ENCODE results near the gene FBXO4. TPM values are rescaled to one million over a fixed set of nuclear protein-coding genes. Genes with fewer than 3 reads are reported as not detected.

The FBXO4 gene
- total and polyA plus RNA-seq, 12 donors: 3.1 to 12.2 (median 5.3) TPM

- Histone ChIP-seq H3K4me1 (no peaks in the 10 kb centered on the region), H3K4me3 (no peak overlapping the region), H3K36me3 (no peaks in the 10 kb centered on the region), H3K9me3 (no peaks in the 10 kb centered on the region), H3K27me3 (peaks cover 0 to 8% (median 0%) of the 10 kb centered on the region in 7 donors), H3K27ac (no peak overlapping the region)
- DNase-seq: no peak
- ATAC-seq: no peak
- TF ChIP-seq CTCF (IDR thresholded peaks at IDR 0.05): no peak
- intact Hi-C loops (cut with DNase I): no loop called here
Observed at GRCh38 chr5:41885286-41885685, 39.8 kb upstream of the FBXO4 start.

- intact Hi-C loops (cut with DNase I): no loop called here
- H3K4me3 ChIP-seq: no peak overlapping the region
- WGBS, 2 donors: 58% methylated on average over 2 of the region's 2 CpGs
- H3K27me3 ChIP-seq: peaks cover 0 to 30% (median 4%) of the 10 kb centered on the region in 7 donors
- peaks cover 0 to 4% (median 0%) of the 10 kb centered on the region in 9 donors for H3K4me1 ChIP-seq
- H3K36me3 ChIP-seq: no peaks in the 10 kb centered on the region
- no peak overlapping the region for H3K27ac ChIP-seq
- DNase-seq (no peak), ATAC-seq (no peak)
- TF ChIP-seq CTCF (IDR thresholded peaks at IDR 0.05): no peak
- H3K9me3 ChIP-seq: no peaks in the 10 kb centered on the region
Observed at GRCh38 chr5:41891066-41891707, 33.9 kb upstream of the FBXO4 start.

DNA sequence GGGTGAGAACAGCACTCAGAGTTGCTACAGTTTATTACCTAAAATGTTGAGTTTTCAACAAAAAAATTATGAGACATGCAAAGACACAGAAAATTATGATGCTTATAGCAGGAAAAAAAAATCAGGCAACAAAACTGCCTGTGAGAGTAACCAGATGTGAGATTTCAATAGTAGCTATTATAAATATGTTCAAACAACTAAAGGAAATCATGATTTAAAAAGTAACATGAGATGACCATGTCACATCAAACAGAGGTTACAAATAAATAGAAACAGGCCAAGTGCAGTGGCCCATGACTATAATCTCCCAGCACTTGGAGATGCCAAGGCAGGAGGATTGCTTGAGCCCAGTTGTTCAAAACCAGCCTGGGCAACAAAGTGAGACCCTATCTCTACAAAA lies 33.0 kb upstream of the FBXO4 start:
- peaks cover 0 to 4% (median 0%) of the 10 kb centered on the region in 9 donors for H3K4me1 ChIP-seq
- ATAC-seq (no peak), DNase-seq (no peak)
- no peak overlapping the region for H3K27ac ChIP-seq
- H3K36me3 ChIP-seq: no peaks in the 10 kb centered on the region
- H3K4me3 ChIP-seq: no peak overlapping the region
- H3K27me3 ChIP-seq: peaks cover 0 to 31% (median 7%) of the 10 kb centered on the region in 7 donors
- intact Hi-C loops (cut with DNase I): no loop called here
- no peak for TF ChIP-seq CTCF (IDR thresholded peaks at IDR 0.05)
- no peaks in the 10 kb centered on the region for H3K9me3 ChIP-seq

- TF ChIP-seq CTCF (IDR thresholded peaks at IDR 0.05): no peak
- Histone ChIP-seq H3K4me1 (peaks cover 0 to 4% (median 0%) of the 10 kb centered on the region in 9 donors), H3K27ac (no peak overlapping the region), H3K4me3 (no peak overlapping the region), H3K27me3 (peaks cover 0 to 30% (median 8%) of the 10 kb centered on the region in 7 donors), H3K36me3 (no peaks in the 10 kb centered on the region), H3K9me3 (no peaks in the 10 kb centered on the region)
- DNase-seq: no peak
- 70 to 76% methylated on average over 3 of the region's 3 CpGs for WGBS, 2 donors
- intact Hi-C loops (cut with DNase I): no loop called here
- ATAC-seq: no peak
Observed at GRCh38 chr5:41893074-41893851, 31.8 kb upstream of the FBXO4 start.

Data from heart right ventricle (tissue), 16 donors.